ENCODE results near the gene ANAPC2. TPM values are rescaled to one million over a fixed set of nuclear protein-coding genes. Genes with fewer than 3 reads are reported as not detected.

The ANAPC2 gene
- total RNA-seq, 2 donors from 2014 or later: 66.5 to 69.2 TPM

GRCh38 chr9:137189297-137190295 is 1.2 kb upstream of the ANAPC2 start:
- 38 to 53% methylated on average over 10 to 23 of the region's 23 CpGs for WGBS, 2 experiments (ENCODE audit: insufficient coverage in 1 of 2, insufficient read length in 1 of 2)
- Mint-ChIP-seq H3K4me3 (peak overlapping the region; percentile 83), H3K36me3 (ENCODE audit: low read depth) (peaks cover 8% of the 10 kb centered on the region), H3K27me3 (ENCODE audit: insufficient read depth) (no peaks in the 10 kb centered on the region), H3K4me1 (peaks cover 19% of the 10 kb centered on the region), H3K27ac (peak overlapping the region; percentile 95), H3K9me3 (no peaks in the 10 kb centered on the region)
- Histone ChIP-seq H3K9me3 (ENCODE audit: control insufficient read depth, low read length) (no peaks in the 10 kb centered on the region), H3K27me3 (ENCODE audit: control insufficient read depth, insufficient read depth, low read length, poor library complexity, severe bottlenecking) (no peaks in the 10 kb centered on the region), H3K4me1 (ENCODE audit: control insufficient read depth, insufficient read depth, low read length) (peaks cover 25% of the 10 kb centered on the region), H3K36me3 (ENCODE audit: control insufficient read depth, insufficient read depth, low read length) (peaks cover 25% of the 10 kb centered on the region), H3K4me3 (ENCODE audit: low read length) (peak overlapping the region; percentile 91), H3K27ac (ENCODE audit: low read depth, low read length) (peak overlapping the region; percentile 89), H3K9ac (ENCODE audit: extremely low read depth, low read length, poor library complexity, severe bottlenecking) (peak overlapping the region; percentile 69)
- no peak for DNase-seq
- TF ChIP-seq CTCF (conservative IDR thresholded peaks at IDR 0.05): no peak

GRCh38 chr9:137188086-137188489 is 272 bp downstream of the ANAPC2 start:
- peak overlapping the region; percentile 83 for H3K4me3 Mint-ChIP-seq
- Histone ChIP-seq H3K9me3 (ENCODE audit: control insufficient read depth, low read length) (no peaks in the 10 kb centered on the region), H3K4me1 (ENCODE audit: control insufficient read depth, insufficient read depth, low read length) (peaks cover 23% of the 10 kb centered on the region), H3K4me3 (ENCODE audit: low read length) (peak overlapping the region; percentile 91), H3K9ac (ENCODE audit: extremely low read depth, low read length, poor library complexity, severe bottlenecking) (peak overlapping the region; percentile 69), H3K36me3 (ENCODE audit: control insufficient read depth, insufficient read depth, low read length) (peaks cover 31% of the 10 kb centered on the region), H3K27me3 (ENCODE audit: control insufficient read depth, insufficient read depth, low read length, poor library complexity, severe bottlenecking) (no peaks in the 10 kb centered on the region), H3K27ac (ENCODE audit: low read depth, low read length) (no peak overlapping the region)
- H3K4me1 Mint-ChIP-seq: peaks cover 19% of the 10 kb centered on the region
- peaks cover 19% of the 10 kb centered on the region for H3K36me3 Mint-ChIP-seq (ENCODE audit: low read depth)
- no peaks in the 10 kb centered on the region for H3K9me3 Mint-ChIP-seq
- no peaks in the 10 kb centered on the region for H3K27me3 Mint-ChIP-seq (ENCODE audit: insufficient read depth)
- peak overlapping the region; percentile 92 for H3K27ac Mint-ChIP-seq
- no peak for DNase-seq
- WGBS, 2 experiments (ENCODE audit: insufficient coverage in 1 of 2, insufficient read length in 1 of 2): 1% methylated on average over 18 to 31 of the region's 31 CpGs
- TF ChIP-seq CTCF (conservative IDR thresholded peaks at IDR 0.05): no peak

GRCh38 chr9:137187386-137187785 is 974 bp downstream of the ANAPC2 start:
- Histone ChIP-seq H3K27ac (ENCODE audit: low read depth, low read length) (no peak overlapping the region), H3K4me3 (ENCODE audit: low read length) (peak overlapping the region; percentile 91), H3K27me3 (ENCODE audit: control insufficient read depth, insufficient read depth, low read length, poor library complexity, severe bottlenecking) (no peaks in the 10 kb centered on the region), H3K36me3 (ENCODE audit: control insufficient read depth, insufficient read depth, low read length) (peaks cover 32% of the 10 kb centered on the region), H3K9ac (ENCODE audit: extremely low read depth, low read length, poor library complexity, severe bottlenecking) (peak overlapping the region; percentile 69), H3K4me1 (ENCODE audit: control insufficient read depth, insufficient read depth, low read length) (peaks cover 23% of the 10 kb centered on the region), H3K9me3 (ENCODE audit: control insufficient read depth, low read length) (no peaks in the 10 kb centered on the region)
- Mint-ChIP-seq H3K27ac (peak overlapping the region; percentile 92), H3K36me3 (ENCODE audit: low read depth) (peaks cover 19% of the 10 kb centered on the region), H3K27me3 (ENCODE audit: insufficient read depth) (no peaks in the 10 kb centered on the region), H3K9me3 (no peaks in the 10 kb centered on the region), H3K4me1 (peaks cover 19% of the 10 kb centered on the region), H3K4me3 (peak overlapping the region; percentile 83)
- no peak for TF ChIP-seq CTCF (conservative IDR thresholded peaks at IDR 0.05)
- no peak for DNase-seq
- 91 to 94% methylated on average over 8 to 15 of the region's 15 CpGs for WGBS, 2 experiments (ENCODE audit: insufficient coverage in 1 of 2, insufficient read length in 1 of 2)
